ENCODE data around the gene CHCHD4. TPM values are rescaled to one million over a fixed set of nuclear protein-coding genes. Genes with fewer than 3 reads are reported as not detected.

CHCHD4 gene
- polyA plus RNA-seq, 1 experiment = 6.7 TPM

- TF ChIP-seq, protein P1, sequence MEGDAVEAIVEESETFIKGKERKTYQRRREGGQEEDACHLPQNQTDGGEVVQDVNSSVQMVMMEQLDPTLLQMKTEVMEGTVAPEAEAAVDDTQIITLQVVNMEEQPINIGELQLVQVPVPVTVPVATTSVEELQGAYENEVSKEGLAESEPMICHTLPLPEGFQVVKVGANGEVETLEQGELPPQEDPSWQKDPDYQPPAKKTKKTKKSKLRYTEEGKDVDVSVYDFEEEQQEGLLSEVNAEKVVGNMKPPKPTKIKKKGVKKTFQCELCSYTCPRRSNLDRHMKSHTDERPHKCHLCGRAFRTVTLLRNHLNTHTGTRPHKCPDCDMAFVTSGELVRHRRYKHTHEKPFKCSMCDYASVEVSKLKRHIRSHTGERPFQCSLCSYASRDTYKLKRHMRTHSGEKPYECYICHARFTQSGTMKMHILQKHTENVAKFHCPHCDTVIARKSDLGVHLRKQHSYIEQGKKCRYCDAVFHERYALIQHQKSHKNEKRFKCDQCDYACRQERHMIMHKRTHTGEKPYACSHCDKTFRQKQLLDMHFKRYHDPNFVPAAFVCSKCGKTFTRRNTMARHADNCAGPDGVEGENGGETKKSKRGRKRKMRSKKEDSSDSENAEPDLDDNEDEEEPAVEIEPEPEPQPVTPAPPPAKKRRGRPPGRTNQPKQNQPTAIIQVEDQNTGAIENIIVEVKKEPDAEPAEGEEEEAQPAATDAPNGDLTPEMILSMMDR (IDR thresholded peaks at IDR 0.05; ENCODE audit: insufficient read depth, low read depth, low read length) = no peak
- DNase-seq (ENCODE audit: low read depth) = no peak
- ChIA-PET CTCF (no interaction called here), POLR2A (no interaction called here)
- H3K4me3 ChIP-seq (ENCODE audit: low read depth, low read length) = no peak overlapping the region
- H3K36me3 ChIP-seq (ENCODE audit: control insufficient read depth, insufficient read depth, low read length) = peaks cover 48% of the 10 kb centered on the region
- no peaks in the 10 kb centered on the region for H3K27me3 ChIP-seq (ENCODE audit: control insufficient read depth, insufficient read depth, low read length)
Observed at GRCh38 chr3:14129296-14129695, 4.6 kb upstream of the CHCHD4 start.

DNA sequence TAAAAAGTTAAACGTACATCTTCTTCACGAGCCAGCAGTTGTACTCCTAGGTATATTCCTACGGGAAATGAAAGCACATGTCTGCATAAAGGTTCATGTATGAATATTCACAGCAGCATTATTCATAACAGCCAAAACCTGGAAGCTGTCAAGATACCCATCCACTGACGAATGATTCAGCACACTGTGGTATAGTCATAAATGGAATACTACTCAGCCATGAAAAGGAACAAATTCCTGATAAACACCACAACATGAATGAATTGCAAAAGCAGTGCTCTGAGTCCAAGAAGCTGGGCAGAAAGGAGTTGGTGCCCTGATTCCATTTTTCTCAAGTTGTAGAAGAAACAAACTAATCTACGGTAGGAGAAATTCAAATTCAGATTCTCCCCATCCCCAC lies 4.1 kb upstream of the CHCHD4 start:
- H3K36me3 ChIP-seq (ENCODE audit: control insufficient read depth, insufficient read depth, low read length) = peaks cover 43% of the 10 kb centered on the region
- CTCF ChIA-PET = interaction anchor here (1.3 to 1.5 kb wide), 2 partner anchors 10 to 18 kb away, joined by 3 read pairs; no protein-coding TSS in a partner anchor

DNA sequence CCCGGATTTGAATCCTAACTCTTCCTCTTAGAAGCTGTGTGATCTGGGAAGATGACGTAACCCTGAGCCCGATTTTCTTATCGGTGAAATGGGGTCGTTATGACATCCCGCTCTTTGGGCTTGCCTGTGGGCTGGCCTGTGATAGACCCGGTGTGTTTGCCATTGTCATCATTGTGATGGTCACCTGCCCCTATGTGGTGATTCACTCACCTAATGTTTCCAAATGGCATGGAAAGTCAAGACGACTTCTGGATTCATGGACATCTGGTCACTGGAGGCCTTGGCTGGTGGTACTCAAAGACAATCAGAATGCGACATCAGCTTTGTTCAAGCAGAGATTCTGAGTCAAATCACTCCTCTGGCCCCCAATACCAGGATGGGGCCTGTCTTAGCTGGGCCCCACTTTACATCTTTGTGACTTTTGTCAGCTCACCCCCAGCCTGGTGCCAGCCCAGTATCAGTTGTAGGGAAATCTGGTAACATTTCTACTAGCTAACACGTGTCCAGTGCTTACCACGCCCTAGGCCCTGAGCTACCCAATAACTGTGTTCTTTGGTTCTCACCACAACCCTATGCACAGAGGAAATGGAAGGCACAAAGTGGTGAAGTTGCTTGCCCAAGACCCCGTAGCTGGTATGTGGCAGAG lies 3.0 kb upstream of the CHCHD4 start:
- POLR2A ChIA-PET = no interaction called here
- TF ChIP-seq, protein P1 (IDR thresholded peaks at IDR 0.05; ENCODE audit: insufficient read depth, low read depth, low read length) = no peak
- H3K36me3 ChIP-seq (ENCODE audit: control insufficient read depth, insufficient read depth, low read length) = peaks cover 35% of the 10 kb centered on the region
- no peaks in the 10 kb centered on the region for H3K27me3 ChIP-seq (ENCODE audit: control insufficient read depth, insufficient read depth, low read length)
- CTCF ChIA-PET = interaction anchor here (1.3 to 1.5 kb wide), 2 partner anchors 9 to 19 kb away, joined by 3 read pairs; no protein-coding TSS in a partner anchor
- DNase-seq (ENCODE audit: low read depth) = no peak
- H3K4me3 ChIP-seq (ENCODE audit: low read depth, low read length) = no peak overlapping the region

More for the DNA sequence above, 4.1 kb upstream of the CHCHD4 start:
- POLR2A ChIA-PET = no interaction called here
- H3K27me3 ChIP-seq (ENCODE audit: control insufficient read depth, insufficient read depth, low read length) = no peaks in the 10 kb centered on the region
- DNase-seq (ENCODE audit: low read depth) = no peak
- H3K4me3 ChIP-seq (ENCODE audit: low read depth, low read length) = no peak overlapping the region
- TF ChIP-seq, protein P1 (IDR thresholded peaks at IDR 0.05; ENCODE audit: insufficient read depth, low read depth, low read length) = no peak

DNA sequence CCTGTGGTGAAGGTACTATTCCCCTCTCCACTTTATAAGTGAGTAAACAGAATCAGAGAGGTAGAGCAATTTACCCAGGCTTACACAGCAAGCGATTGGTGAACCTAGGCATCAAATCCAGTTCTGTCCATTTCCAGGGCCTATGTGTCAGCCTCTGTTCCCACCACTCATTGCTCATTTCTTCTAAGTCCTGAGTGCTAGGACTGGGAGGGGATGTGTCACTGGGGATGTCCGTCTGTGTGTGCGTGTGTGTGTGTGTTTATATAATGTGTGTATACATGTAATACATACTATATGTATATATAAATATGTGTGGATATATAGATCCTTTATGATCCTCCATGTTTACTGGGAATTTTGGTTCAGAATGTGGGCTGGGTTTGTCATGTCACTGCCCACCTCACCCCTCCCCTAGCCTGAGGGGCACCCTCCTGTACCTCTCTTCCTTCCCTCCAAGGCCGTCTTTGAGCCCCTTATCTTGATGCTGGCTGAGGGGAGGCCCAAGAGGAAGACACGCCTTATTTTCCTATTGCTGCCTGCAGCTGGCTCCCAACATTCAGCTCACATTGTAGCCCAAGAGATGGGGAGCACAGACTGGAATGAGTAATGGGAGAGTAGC lies 2.3 kb upstream of the CHCHD4 start:
- TF ChIP-seq, protein P1 (IDR thresholded peaks at IDR 0.05; ENCODE audit: insufficient read depth, low read depth, low read length) = no peak
- H3K36me3 ChIP-seq (ENCODE audit: control insufficient read depth, insufficient read depth, low read length) = peaks cover 31% of the 10 kb centered on the region
- CTCF ChIA-PET = interaction anchor here (1.5 to 2.5 kb wide), 4 partner anchors 8 to 230 kb away, joined by 3 to 8 read pairs (median 5); partner anchors contain the start of genes LSM3 and XPC
- POLR2A ChIA-PET = no interaction called here
- H3K27me3 ChIP-seq (ENCODE audit: control insufficient read depth, insufficient read depth, low read length) = no peaks in the 10 kb centered on the region
- H3K4me3 ChIP-seq (ENCODE audit: low read depth, low read length) = peak overlapping the region; percentile 89; the same call in 1 of the 2 replicates
- DNase-seq (ENCODE audit: low read depth) = no peak
